DMS 273 treated with DMSO at 0.1 percent for 48 hours (cell line): ENCODE data around the gene INTS6L.
"Not testable (repeated sequence)": the region's sequence is repeated elsewhere in the genome, so short reads cannot be mapped to it uniquely, and the experiment has no call there.

Source experiments
- DNase-seq: peaks from one replicate; lab custom pipeline; 2025; lab: John Stamatoyannopoulos, UW

INTS6L gene

DNA sequence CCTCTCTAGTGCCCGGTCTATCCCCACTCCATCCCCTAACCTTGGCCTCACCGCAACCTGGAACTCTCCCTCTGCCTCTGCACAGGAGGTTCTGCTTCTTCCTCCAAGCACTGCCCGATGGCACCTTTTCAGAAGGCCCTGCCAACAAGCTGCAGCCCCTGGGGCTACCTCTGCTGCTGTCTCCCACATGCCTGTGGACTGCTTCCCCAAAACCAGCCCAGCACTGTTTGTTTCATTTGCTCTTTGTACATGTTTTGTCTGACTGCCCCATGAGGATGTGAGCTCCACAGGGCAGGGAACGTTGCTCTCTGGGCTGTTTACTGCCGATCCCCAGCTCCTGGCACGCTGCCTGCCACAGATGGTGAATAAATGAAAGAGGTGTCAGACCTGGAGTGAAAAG is 85.4 kb downstream of the INTS6L start:
- DNase-seq, result no peak

DNA sequence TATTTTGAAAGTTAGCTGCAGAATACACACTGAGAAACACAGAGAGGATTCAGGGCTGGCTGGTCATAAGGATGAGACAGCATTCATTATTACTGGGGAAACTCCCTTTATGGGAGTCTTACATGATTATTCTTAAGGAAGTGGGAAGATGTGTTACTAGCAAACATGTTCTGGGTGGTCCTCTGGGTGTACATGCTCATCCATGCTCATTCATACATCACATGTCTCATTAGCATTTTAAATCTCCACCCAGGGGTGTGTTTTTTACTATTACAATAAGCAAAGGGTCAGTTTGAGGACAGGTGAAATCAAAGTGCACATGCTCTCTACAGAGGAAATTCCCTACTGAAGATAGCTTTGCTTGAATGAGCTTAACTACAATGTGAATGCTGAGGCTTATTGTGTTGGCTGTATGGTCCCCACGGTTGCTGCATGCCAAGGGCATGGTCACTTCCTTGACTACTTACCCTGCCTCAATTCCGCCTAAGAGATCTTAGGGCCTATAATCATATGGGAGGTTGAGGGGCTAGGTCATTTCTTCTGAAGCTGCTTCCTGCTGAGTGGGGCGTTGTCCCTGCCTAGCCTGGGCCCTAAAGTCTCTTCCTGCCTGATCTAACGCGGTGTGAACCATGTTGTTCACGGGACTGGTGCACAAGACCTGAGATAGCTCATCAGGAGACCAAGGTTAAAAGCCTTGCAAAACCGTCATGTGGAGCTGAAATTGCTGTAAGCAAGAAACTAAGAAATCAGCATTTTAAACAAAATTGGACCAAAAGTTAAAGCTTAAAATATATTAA is 104.1 kb downstream of the INTS6L start:
- DNase-seq, result not testable (repeated sequence)

DNA sequence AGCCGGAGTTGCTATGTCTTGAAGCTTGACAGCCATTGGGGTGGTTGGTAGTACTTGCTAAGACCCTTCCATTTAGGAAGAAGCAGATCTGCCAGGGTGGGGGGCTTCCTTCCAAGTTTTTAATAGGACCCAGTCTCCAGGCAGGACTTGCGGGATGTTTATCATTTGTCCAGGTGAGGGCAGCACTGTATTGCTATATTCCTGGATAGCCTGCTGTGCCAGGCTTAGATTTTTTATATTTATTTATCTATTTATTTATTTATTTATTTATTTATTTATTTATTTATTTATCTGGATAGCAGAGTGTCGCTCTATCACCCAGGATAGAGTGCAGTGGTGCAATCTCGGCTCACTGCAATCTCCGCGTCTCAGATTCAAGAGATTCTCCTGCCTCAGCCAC is 105.5 kb downstream of the INTS6L start:
- DNase-seq, result no peak

DNA sequence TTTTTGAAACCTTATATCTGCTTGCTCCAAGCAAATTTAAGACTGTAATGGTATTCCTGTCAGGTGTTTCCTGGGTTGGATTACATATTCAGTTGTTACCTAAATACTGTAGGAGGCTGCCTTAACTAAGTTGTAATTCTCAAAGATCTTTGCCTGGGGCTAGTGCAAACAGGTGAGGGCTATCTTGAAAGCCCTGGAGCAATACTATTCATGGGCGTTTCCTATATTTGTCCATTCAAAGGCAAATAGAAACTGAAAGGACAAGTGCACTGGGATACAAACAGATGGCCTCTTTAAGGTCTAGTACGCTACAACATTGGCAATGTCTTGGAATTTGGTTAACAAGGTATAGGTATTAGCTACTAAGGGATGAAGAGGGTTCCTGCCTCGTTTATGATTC is 108.9 kb downstream of the INTS6L start:
- no peak for DNase-seq
